Measurements from ENCODE around the gene CAAP1. TPM values are rescaled to one million over a fixed set of nuclear protein-coding genes. Genes with fewer than 3 reads are reported as not detected.
"Not testable (repeated sequence)": the region's sequence is repeated elsewhere in the genome, so short reads cannot be mapped to it uniquely, and the experiment has no call there.

CAAP1 gene
- total and polyA plus RNA-seq, 7 donors: 10.2 to 19.2 (median 16.4) TPM

DNA sequence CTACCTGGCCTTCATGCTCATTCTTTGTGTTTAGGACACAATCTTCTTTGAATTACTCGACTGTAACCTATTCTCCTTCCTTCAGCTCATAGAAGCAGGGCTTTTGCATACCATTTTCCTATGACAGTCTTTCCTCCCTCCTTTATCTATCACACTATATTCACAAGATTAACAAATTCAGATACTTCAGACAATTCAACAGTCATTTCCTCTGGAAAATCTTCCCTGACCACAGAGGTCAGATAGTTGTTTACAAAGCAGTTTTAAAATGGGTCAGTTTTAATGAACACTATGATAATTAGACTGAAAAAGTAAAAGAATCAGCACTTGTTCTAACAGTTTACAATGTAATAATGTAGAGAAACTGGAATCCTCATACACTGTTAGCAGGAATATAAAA lies 4.3 kb downstream of the CAAP1 start:
- no peak for TF ChIP-seq POLR2A (IDR thresholded peaks at IDR 0.05)
- no peak for TF ChIP-seq POLR2AphosphoS5 (IDR thresholded peaks at IDR 0.05)
- no peak for TF ChIP-seq EP300 (IDR thresholded peaks at IDR 0.05)
- TF ChIP-seq, protein P1, sequence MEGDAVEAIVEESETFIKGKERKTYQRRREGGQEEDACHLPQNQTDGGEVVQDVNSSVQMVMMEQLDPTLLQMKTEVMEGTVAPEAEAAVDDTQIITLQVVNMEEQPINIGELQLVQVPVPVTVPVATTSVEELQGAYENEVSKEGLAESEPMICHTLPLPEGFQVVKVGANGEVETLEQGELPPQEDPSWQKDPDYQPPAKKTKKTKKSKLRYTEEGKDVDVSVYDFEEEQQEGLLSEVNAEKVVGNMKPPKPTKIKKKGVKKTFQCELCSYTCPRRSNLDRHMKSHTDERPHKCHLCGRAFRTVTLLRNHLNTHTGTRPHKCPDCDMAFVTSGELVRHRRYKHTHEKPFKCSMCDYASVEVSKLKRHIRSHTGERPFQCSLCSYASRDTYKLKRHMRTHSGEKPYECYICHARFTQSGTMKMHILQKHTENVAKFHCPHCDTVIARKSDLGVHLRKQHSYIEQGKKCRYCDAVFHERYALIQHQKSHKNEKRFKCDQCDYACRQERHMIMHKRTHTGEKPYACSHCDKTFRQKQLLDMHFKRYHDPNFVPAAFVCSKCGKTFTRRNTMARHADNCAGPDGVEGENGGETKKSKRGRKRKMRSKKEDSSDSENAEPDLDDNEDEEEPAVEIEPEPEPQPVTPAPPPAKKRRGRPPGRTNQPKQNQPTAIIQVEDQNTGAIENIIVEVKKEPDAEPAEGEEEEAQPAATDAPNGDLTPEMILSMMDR (IDR thresholded peaks at IDR 0.05): no peak
- Histone ChIP-seq H3K4me1 (peaks cover 0 to 24% (median 21%) of the 10 kb centered on the region in 4 donors), H3K4me3 (no peak overlapping the region), H3K36me3 (peaks cover 0 to 15% (median 0%) of the 10 kb centered on the region in 4 donors), H3K9me3 (no peaks in the 10 kb centered on the region), H3K27me3 (no peaks in the 10 kb centered on the region), H3K27ac (no peak overlapping the region)
- intact Hi-C loops (cut with DNase I): no loop called here
- DNase-seq: no peak
- 77 to 83% methylated on average over 1 of the region's 1 CpG for WGBS, 2 donors

DNA sequence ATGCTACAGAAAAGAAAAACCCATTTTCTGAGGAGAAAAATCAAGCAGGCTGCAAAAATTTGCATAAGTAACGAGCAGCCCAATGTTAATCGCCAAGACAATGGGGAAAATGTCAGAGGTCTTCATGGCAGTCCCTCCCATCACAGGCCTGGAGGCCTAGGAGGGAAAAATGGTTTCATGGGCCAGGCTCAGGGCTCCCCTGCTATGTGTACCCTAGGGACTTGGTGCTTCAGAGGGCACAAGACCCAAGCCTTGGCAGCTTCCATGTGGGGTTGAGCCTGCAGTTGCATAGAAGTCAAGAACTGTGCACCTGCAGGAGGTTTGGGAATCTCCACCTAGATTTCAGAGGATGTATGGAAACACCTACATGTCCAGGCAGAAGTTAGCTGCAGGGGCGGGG lies 10.4 kb downstream of the CAAP1 start:
- intact Hi-C loops (cut with DNase I): no loop called here
- no peak overlapping the region for H3K27ac ChIP-seq

DNA sequence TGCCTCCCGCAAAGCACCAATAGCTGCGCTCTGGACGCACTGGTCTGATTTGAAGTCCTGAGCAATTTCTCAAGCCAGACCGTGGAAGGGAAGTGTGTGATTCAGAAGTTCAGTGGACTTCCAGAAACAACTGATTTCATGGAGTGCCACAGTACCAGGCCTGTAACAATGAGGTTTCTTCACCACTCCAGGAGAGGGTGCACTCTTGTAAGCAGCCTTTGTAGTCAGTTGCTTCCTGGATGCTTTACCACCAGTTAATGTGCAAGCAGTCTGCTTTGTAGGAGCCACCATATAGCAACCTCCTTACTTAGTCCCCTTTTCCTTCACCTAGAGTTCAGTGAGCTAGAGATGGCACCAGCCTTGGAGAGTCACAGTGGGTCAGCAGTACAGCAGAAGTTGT lies 12.3 kb downstream of the CAAP1 start:
- Histone ChIP-seq H3K27ac (no peak overlapping the region), H3K4me1 (no peaks in the 10 kb centered on the region), H3K36me3 (peaks cover 0 to 58% (median 2%) of the 10 kb centered on the region in 4 donors), H3K9me3 (no peaks in the 10 kb centered on the region), H3K4me3 (no peak overlapping the region), H3K27me3 (no peaks in the 10 kb centered on the region)
- no peak for DNase-seq
- intact Hi-C loops (cut with DNase I): no loop called here
- WGBS, 2 donors: 85 to 98% methylated on average over 4 of the region's 4 CpGs
- no peak for TF ChIP-seq EP300 (IDR thresholded peaks at IDR 0.05)
- no peak for TF ChIP-seq POLR2A (IDR thresholded peaks at IDR 0.05)
- TF ChIP-seq POLR2AphosphoS5 (IDR thresholded peaks at IDR 0.05): no peak
- TF ChIP-seq, protein P1 (IDR thresholded peaks at IDR 0.05): no peak

More for the DNA sequence above, 10.4 kb downstream of the CAAP1 start:
- H3K36me3 ChIP-seq: peaks cover 0 to 58% (median 2%) of the 10 kb centered on the region in 4 donors
- TF ChIP-seq, protein P1 (IDR thresholded peaks at IDR 0.05): no peak
- TF ChIP-seq POLR2A (IDR thresholded peaks at IDR 0.05): no peak
- no peak for TF ChIP-seq EP300 (IDR thresholded peaks at IDR 0.05)
- TF ChIP-seq POLR2AphosphoS5 (IDR thresholded peaks at IDR 0.05): no peak
- no peaks in the 10 kb centered on the region for H3K27me3 ChIP-seq
- no peak overlapping the region for H3K4me3 ChIP-seq
- no peaks in the 10 kb centered on the region for H3K9me3 ChIP-seq
- H3K4me1 ChIP-seq: no peaks in the 10 kb centered on the region
- DNase-seq: no peak
- 97 to 98% methylated on average over 3 of the region's 3 CpGs for WGBS, 2 donors

DNA sequence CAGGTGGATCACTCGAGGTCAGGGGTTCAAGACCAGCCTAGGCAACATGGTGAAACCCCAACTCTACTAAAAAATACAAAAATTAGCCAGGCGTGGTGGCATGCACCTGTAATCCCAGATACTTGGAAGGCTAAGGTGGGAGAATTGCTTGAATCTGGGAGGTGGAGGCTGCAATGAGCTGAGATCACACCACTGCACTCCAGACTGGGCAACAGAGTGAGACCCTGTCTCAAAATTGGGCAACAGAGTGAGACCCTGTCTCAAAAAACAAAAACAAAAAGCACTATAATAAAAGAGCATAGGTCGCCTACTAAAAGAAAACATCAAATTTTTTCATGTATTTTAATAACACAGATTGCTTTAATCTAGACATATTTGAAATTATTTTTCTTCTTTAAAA lies 17.4 kb downstream of the CAAP1 start:
- WGBS, 2 donors: 90 to 96% methylated on average over 3 of the region's 3 CpGs
- H3K4me1 ChIP-seq; H3K4me3 ChIP-seq; H3K27ac ChIP-seq; H3K27me3 ChIP-seq; DNase-seq; H3K9me3 ChIP-seq; intact Hi-C loops (cut with DNase I): not testable (repeated sequence)
- peaks cover 0 to 15% (median 0%) of the 10 kb centered on the region in 4 donors for H3K36me3 ChIP-seq

DNA sequence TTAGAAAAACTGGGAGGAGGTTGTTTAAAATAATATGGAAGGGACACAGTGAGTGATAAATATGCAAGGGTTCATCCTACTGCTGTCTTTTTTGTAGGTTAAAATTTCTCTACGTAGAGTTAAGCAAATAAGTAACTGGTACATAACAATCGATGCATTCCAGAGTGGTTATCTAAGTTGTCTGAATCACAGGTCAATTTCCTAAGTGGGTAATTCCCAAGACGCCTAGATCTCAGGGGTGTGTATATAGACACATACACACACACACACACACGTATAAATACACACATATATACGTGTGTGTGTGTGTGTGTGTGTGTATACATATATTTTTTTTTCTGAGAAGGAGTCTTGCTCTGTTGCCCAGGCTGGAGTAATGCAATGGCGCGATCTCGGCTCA lies 22.3 kb downstream of the CAAP1 start:
- DNase-seq: no peak
- Histone ChIP-seq H3K4me1 (no peaks in the 10 kb centered on the region), H3K4me3 (no peak overlapping the region), H3K9me3 (no peaks in the 10 kb centered on the region), H3K36me3 (peaks cover 0 to 9% (median 0%) of the 10 kb centered on the region in 4 donors), H3K27ac (no peak overlapping the region), H3K27me3 (no peaks in the 10 kb centered on the region)
- intact Hi-C loops (cut with DNase I): no loop called here
- TF ChIP-seq EP300 (IDR thresholded peaks at IDR 0.05) (no peak), POLR2AphosphoS5 (IDR thresholded peaks at IDR 0.05) (no peak), POLR2A (IDR thresholded peaks at IDR 0.05) (no peak)
- TF ChIP-seq, protein P1 (IDR thresholded peaks at IDR 0.05): no peak
- 57 to 79% methylated on average over 8 of the region's 8 CpGs for WGBS, 2 donors

Measured in sigmoid colon (tissue), 7 donors.